Hepatocyte (in vitro differentiated cells): ENCODE data around the gene CEBPB. TPM values are rescaled to one million over a fixed set of nuclear protein-coding genes. Genes with fewer than 3 reads are reported as not detected.
A peak's percentile ranks its signal among the peaks of the same experiment; 100 is the strongest.

ENCODE experiments used
- DNase-seq: peaks from one replicate; pipeline ENCODE4 v3.0.0-alpha.2; 2016; ENCODE audit warnings: low spot score
- H2AFZ ChIP-seq: fragments of 200-600 bp; sonication (generic); 2 replicates; pipeline ENCODE4 v1.6.0; 2016; ENCODE audit warnings: antibody characterized with exemption, mild to moderate bottlenecking
- H3K27ac ChIP-seq: fragments of 200-600 bp; sonication (generic); 2 replicates; pipeline ENCODE4 v1.5.1; 2016; ENCODE audit warnings: mild to moderate bottlenecking
- H3K27me3 ChIP-seq: fragments of 200-600 bp; sonication (generic); 2 replicates; pipeline ENCODE4 v1.6.1; 2016
- H3K36me3 ChIP-seq: fragments of 200-600 bp; sonication (generic); replicated peaks from 2 replicates; pipeline ENCODE4 v1.5.1; 2016; ENCODE audit warnings: low read depth; ENCODE audit not compliant: insufficient read depth
- H3K4me1 ChIP-seq: fragments of 200-600 bp; sonication (generic); 2 replicates; pipeline ENCODE4 v1.5.1; 2016; ENCODE audit warnings: mild to moderate bottlenecking, moderate library complexity; ENCODE audit not compliant: insufficient read depth
- H3K4me2 ChIP-seq: fragments of 200-600 bp; sonication (generic); 2 replicates; pipeline ENCODE4 v1.6.0; 2016
- H3K4me3 ChIP-seq: fragments of 200-600 bp; sonication (generic); 2 replicates; pipeline ENCODE4 v1.5.1; 2016; ENCODE audit warnings: mild to moderate bottlenecking
- H3K79me2 ChIP-seq: fragments of 200-600 bp; sonication (generic); 2 replicates; pipeline ENCODE4 v1.6.0; 2017; ENCODE audit warnings: mild to moderate bottlenecking
- H3K9me2 ChIP-seq: fragments of 200-600 bp; sonication (generic); replicated peaks from 2 replicates; pipeline ENCODE4 v1.6.0; 2017; ENCODE audit warnings: mild to moderate bottlenecking; ENCODE audit not compliant: insufficient read depth
- H3K9me3 ChIP-seq: fragments of 200-600 bp; sonication (generic); 2 replicates; pipeline ENCODE4 v1.5.1; 2016; ENCODE audit warnings: low read depth, mild to moderate bottlenecking
- H4K20me1 ChIP-seq: fragments of 200-600 bp; sonication (generic); 2 replicates; pipeline ENCODE4 v1.6.0; 2016; ENCODE audit warnings: mild to moderate bottlenecking; ENCODE audit not compliant: insufficient read depth, poor library complexity, severe bottlenecking
- CTCF ChIP-seq: fragments of 200-600 bp; sonication (generic); IDR thresholded peaks from 2 replicates; pipeline ENCODE4 v1.5.1; 2016; ENCODE audit warnings: antibody characterized with exemption, mild to moderate bottlenecking; ENCODE audit not compliant: poor library complexity
- EZH2 ChIP-seq: fragments of 200-600 bp; sonication (generic); IDR thresholded peaks from 2 replicates; pipeline ENCODE4 v1.6.1; 2016; ENCODE audit warnings: antibody characterized with exemption, mild to moderate bottlenecking, borderline replicate concordance
- EZH2phosphoT487 ChIP-seq: fragments of 200-600 bp; sonication (generic); IDR thresholded peaks from one replicate; pipeline ENCODE4 v1.6.1; 2018; ENCODE audit warnings: antibody characterized with exemption, mild to moderate bottlenecking, low read depth, moderate library complexity; ENCODE audit not compliant: unreplicated experiment, severe bottlenecking
- WGBS: methylation state at CpG from one replicate; pipeline ENCODE4 v1.1.6; 2016; ENCODE audit warnings: low lambda C conversion rate; ENCODE audit errors: missing lambda C conversion rate; 5-methylcytosine and 5-hydroxymethylcytosine counted together
- polyA plus RNA-seq: library from polyadenylated mRNA; unstranded; fragments of >200 nt; fragmentation: Nextera tagmentation; extraction: Ambion mirVana; gene quantifications from 2 replicates; pipeline ENCODE4 v1.2.1, GENCODE V29; 2016
- total RNA-seq: library from RNA; depleted of rRNA; stranded (reverse); fragments of >200 nt; gene quantifications from 2 replicates; pipeline ENCODE4 v1.2.3, GENCODE V29; 2014

The CEBPB gene
- total and polyA plus RNA-seq, 2 experiments from 2014 or later, result 58.9 to 159 TPM

DNA sequence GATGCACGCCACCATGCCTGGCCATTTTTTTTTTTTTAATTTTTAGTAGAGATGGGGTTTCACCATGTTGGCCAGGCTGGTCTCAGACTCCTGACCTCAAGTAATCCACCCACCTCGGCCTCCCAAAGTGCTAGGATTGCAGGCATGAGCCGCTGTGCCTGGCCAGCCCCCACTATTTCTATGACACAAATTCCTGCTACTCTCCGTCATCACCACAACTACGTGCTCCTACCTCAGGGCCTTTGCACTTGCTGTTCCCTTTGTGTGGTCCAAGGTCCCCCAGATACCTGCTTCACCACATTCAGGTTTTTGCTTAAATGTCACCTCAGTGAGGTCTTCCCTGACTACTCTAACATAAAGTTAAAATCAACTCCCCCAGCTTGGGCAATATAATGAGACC, 5.2 kb upstream of the CEBPB start:
- H3K9me3 ChIP-seq, result no peaks in the 10 kb centered on the region

DNA sequence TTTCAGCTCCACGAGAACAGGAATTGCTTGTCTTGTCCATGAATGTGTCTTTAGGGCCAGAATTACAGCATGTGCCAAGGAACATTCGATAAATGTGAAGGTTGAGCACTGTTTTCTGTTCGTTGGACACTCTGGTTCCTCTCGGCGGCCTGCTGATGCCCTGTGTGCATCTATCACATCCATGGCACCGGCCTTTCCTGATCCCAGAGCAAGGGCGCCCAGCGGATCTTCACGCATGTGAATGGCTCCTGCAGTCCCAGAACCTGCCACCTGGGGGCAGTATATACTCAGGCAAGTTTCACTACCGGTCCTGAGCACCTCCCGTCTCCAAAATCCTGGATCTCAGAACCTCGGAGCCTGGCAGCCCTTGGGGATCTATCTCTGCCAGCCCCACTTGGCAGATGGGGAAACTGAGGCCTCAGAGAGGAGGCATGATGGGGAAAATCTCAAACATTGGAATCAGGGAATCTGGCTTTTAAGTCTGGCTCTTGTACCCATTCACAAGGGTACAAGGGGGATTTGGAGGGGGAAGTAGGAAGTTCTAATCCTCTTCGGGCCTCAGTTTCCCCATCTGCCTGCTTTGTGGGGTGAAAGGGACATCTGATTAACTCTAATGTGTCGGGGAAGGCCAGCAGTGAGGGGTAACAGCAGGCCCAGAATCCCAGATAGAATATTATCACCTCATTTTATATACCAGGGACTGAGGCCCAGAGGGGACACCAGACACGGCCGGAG, 4.3 kb upstream of the CEBPB start:
- Histone ChIP-seq H3K9me2 (no peaks in the 10 kb centered on the region), H3K27me3 (no peaks in the 10 kb centered on the region), H3K79me2 (no peaks in the 10 kb centered on the region), H3K36me3 (no peaks in the 10 kb centered on the region), H3K4me1 (peaks cover 17% of the 10 kb centered on the region), H2AFZ (no peak overlapping the region), H3K4me2 (peak overlapping the region; percentile 43), H3K4me3 (no peak overlapping the region), H3K9me3 (no peaks in the 10 kb centered on the region), H4K20me1 (no peaks in the 10 kb centered on the region), H3K27ac (no peak overlapping the region)
- peak; percentile 93 for DNase-seq
- 26% methylated on average over 16 of the region's 16 CpGs for WGBS
- TF ChIP-seq CTCF, result peak; percentile 97
- TF ChIP-seq EZH2, result no peak

More for the DNA sequence above, 5.2 kb upstream of the CEBPB start:
- H3K79me2 ChIP-seq, result no peaks in the 10 kb centered on the region
- H3K4me3 ChIP-seq, result no peak overlapping the region
- H3K9me2 ChIP-seq, result no peaks in the 10 kb centered on the region
- H3K4me2 ChIP-seq, result no peak overlapping the region
- 100% methylated on average over 5 of the region's 5 CpGs for WGBS
- H4K20me1 ChIP-seq, result no peaks in the 10 kb centered on the region
- H2AFZ ChIP-seq, result no peak overlapping the region
- no peaks in the 10 kb centered on the region for H3K27me3 ChIP-seq
- peaks cover 17% of the 10 kb centered on the region for H3K4me1 ChIP-seq
- no peaks in the 10 kb centered on the region for H3K36me3 ChIP-seq
- TF ChIP-seq EZH2 (no peak), CTCF (no peak), EZH2phosphoT487 (no peak)
- no peak for DNase-seq
- H3K27ac ChIP-seq, result no peak overlapping the region

DNA sequence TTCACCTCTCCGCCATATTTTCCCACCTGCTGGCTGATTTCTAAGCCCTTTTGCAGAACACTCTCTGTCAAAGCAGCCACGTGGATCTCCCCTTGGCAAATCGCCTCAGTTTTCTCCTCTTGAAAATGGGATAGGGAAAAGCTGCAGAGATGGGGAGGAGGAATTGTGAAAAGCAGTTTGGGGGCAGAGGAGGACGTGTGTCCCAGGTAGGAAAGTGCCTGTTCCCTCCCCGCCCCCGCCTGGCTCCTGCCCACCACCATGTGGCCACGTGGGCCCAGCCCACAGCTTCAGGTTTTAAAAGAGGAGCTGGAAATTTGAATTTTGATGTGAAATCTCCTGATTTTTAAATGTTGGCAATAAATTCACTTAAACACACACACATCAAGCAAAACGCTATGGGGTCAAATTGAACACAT, 3.6 kb upstream of the CEBPB start:
- peaks cover 4% of the 10 kb centered on the region for H3K79me2 ChIP-seq
- no peak overlapping the region for H3K4me3 ChIP-seq
- H3K9me3 ChIP-seq, result no peaks in the 10 kb centered on the region
- TF ChIP-seq EZH2phosphoT487, result no peak
- no peaks in the 10 kb centered on the region for H3K9me2 ChIP-seq
- 72% methylated on average over 8 of the region's 8 CpGs for WGBS
- peaks cover 17% of the 10 kb centered on the region for H3K4me1 ChIP-seq
- peak overlapping the region; percentile 76 for H3K27ac ChIP-seq
- no peak overlapping the region for H2AFZ ChIP-seq
- peak overlapping the region; percentile 41 for H3K4me2 ChIP-seq
- no peaks in the 10 kb centered on the region for H3K27me3 ChIP-seq
- no peak for DNase-seq
- H3K36me3 ChIP-seq, result no peaks in the 10 kb centered on the region
- no peaks in the 10 kb centered on the region for H4K20me1 ChIP-seq

DNA sequence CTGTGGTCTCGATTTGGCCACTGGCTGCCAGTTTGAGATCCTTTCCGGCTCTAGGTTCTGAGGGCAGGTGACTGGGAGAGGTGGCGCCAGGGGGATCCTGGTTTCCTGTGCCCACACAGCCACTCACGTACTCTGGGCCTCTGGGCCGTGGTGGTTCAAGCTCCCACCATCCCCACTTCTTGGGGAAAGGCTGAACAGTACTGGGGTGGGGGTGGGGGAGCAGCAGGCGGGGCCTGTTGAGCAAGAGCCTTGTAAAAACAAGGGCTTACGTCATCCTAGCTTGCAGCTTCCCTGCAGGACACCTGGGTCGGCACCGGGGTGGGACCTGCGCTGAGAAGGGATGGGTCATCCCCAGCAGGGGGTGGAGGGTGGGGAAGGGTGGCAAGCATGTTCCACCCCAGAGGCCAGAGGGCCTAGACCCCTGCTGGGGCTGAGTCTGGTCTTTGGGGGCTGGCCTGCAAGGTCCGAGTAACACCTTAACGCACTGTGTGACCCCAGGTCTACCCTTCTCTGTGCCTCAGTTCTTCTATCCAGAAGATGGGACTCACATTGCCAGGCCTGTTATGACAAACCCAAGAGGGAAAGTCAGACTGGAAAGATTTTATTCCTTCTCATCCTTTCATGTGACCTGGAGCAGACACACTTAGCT, 3.1 kb upstream of the CEBPB start:
- Histone ChIP-seq H2AFZ (no peak overlapping the region), H3K27ac (peak overlapping the region; percentile 76), H3K9me3 (no peaks in the 10 kb centered on the region), H3K4me2 (peak overlapping the region; percentile 41), H3K4me3 (no peak overlapping the region), H3K36me3 (no peaks in the 10 kb centered on the region), H3K79me2 (peaks cover 6% of the 10 kb centered on the region), H3K9me2 (no peaks in the 10 kb centered on the region), H3K4me1 (peaks cover 17% of the 10 kb centered on the region), H4K20me1 (peaks cover 2% of the 10 kb centered on the region), H3K27me3 (no peaks in the 10 kb centered on the region)
- DNase-seq, result peak; percentile 69
- TF ChIP-seq EZH2 (no peak), CTCF (no peak), EZH2phosphoT487 (no peak)
- WGBS, result 51% methylated on average over 10 of the region's 12 CpGs
